Testis (tissue), 3 donors: Measurements from ENCODE around the gene TERT. TPM values are rescaled to one million over a fixed set of nuclear protein-coding genes. Genes with fewer than 3 reads are reported as not detected.

ENCODE experiments used
- DNase-seq: peaks from one replicate; pipeline ENCODE4 v3.0.0-alpha.2; 2019
- H3K27ac ChIP-seq, 2 donors: fragments of 200-600 bp; sonication (generic); one replicate each; pipeline ENCODE4 v1.5.1; 2019
- H3K27me3 ChIP-seq: fragments of 200-600 bp; sonication (generic); one replicate; pipeline ENCODE4 v1.5.1; 2019
- H3K36me3 ChIP-seq: fragments of 200-600 bp; sonication (generic); one replicate; pipeline ENCODE4 v1.5.1; 2017; ENCODE audit warnings: low read depth; ENCODE audit errors: missing control alignments
- H3K4me1 ChIP-seq: fragments of 200-600 bp; sonication (generic); one replicate; pipeline ENCODE4 v1.5.1; 2019
- H3K4me3 ChIP-seq, 2 donors: fragments of 200-600 bp; sonication (generic); one replicate each; pipeline ENCODE4 v1.5.1; 2017 to 2019
- H3K9me3 ChIP-seq: fragments of 200-600 bp; sonication (generic); one replicate; pipeline ENCODE4 v1.5.1; 2017
- CTCF ChIP-seq, 3 experiments: fragments of 450-650 bp in 2 of 3; fragments of 200-600 bp in 1 of 3; sonication (generic) in 1 of 3; IDR thresholded peaks; one replicate each; pipeline ENCODE4 v1.5.1; 2016 to 2019; ENCODE audit warnings: antibody characterized with exemption in 3 of 3, mild to moderate bottlenecking in 2 of 3, moderate library complexity in 1 of 3
- POLR2A ChIP-seq: fragments of 450-650 bp; IDR thresholded peaks from one replicate; pipeline ENCODE4 v1.6.1; 2017; ENCODE audit warnings: antibody characterized with exemption, mild to moderate bottlenecking, moderate library complexity
- WGBS, 2 donors: methylation state at CpG; one replicate each; pipeline ENCODE4 v1.1.5; 2018; 5-methylcytosine and 5-hydroxymethylcytosine counted together
- intact Hi-C: fragments of 100-400 bp; cut with DNase I; formaldehyde crosslinking; loops from one replicate; pipeline ENCODE4 v1.15.1; 2023; ENCODE audit warnings: low total_unique reads
- polyA plus RNA-seq: library from polyadenylated mRNA; stranded (reverse); fragments of 350-450 nt; fragmentation: Illumina TruSeq; extraction: RNeasy Lipid Tissue Mini Kit (QIAGEN cat#74804); gene quantifications from one replicate; pipeline ENCODE4 v1.2.3, GENCODE V29; 2014; ENCODE audit warnings: low read depth, low replicate concordance; ENCODE audit not compliant: insufficient read depth
- total RNA-seq, 2 donors: library from RNA; depleted of rRNA; stranded (reverse); fragments of >200 nt; gene quantifications; one replicate each; pipeline ENCODE4 v1.2.3, GENCODE V29; 2016

TERT gene
- total and polyA plus RNA-seq, 3 donors from 2014 or later = 2.1 to 5.5 (median 4.4) TPM

- Histone ChIP-seq H3K27me3 (no peaks in the 10 kb centered on the region), H3K27ac (no peak overlapping the region), H3K36me3 (no peaks in the 10 kb centered on the region), H3K9me3 (no peaks in the 10 kb centered on the region), H3K4me1 (no peaks in the 10 kb centered on the region), H3K4me3 (no peak overlapping the region)
- no peak for TF ChIP-seq CTCF (IDR thresholded peaks at IDR 0.05)
- no peak for TF ChIP-seq POLR2A
- DNase-seq = no peak
- 88 to 89% methylated on average over 27 to 37 of the region's 37 CpGs for WGBS, 2 donors
- intact Hi-C loops = no loop called here
Observed at GRCh38 chr5:1282131-1282992, 12.5 kb downstream of the TERT start.

GRCh38 chr5:1281038-1281882 lies 13.6 kb downstream of the TERT start:
- intact Hi-C loops = no loop called here
- no peak overlapping the region for H3K27ac ChIP-seq
- no peaks in the 10 kb centered on the region for H3K9me3 ChIP-seq
- no peaks in the 10 kb centered on the region for H3K4me1 ChIP-seq
- TF ChIP-seq POLR2A (no peak), CTCF (IDR thresholded peaks at IDR 0.05) (no peak)
- H3K36me3 ChIP-seq = no peaks in the 10 kb centered on the region
- WGBS, 2 donors = 86% methylated on average over 12 to 16 of the region's 16 CpGs
- DNase-seq = no peak
- H3K4me3 ChIP-seq = no peak overlapping the region
- H3K27me3 ChIP-seq = no peaks in the 10 kb centered on the region

- Histone ChIP-seq H3K27ac (no peak overlapping the region), H3K27me3 (no peaks in the 10 kb centered on the region), H3K36me3 (no peaks in the 10 kb centered on the region), H3K4me1 (no peaks in the 10 kb centered on the region), H3K9me3 (no peaks in the 10 kb centered on the region), H3K4me3 (no peak overlapping the region)
- intact Hi-C loops = no loop called here
- TF ChIP-seq POLR2A (no peak), CTCF (IDR thresholded peaks at IDR 0.05) (no peak)
- DNase-seq = no peak
- WGBS, 2 donors = 89 to 93% methylated on average over 12 to 31 of the region's 32 CpGs
Observed at GRCh38 chr5:1280177-1281037, 14.5 kb downstream of the TERT start.

GRCh38 chr5:1279443-1280151 lies 15.3 kb downstream of the TERT start:
- H3K9me3 ChIP-seq = no peaks in the 10 kb centered on the region
- no peak overlapping the region for H3K27ac ChIP-seq
- WGBS, 2 donors = 89 to 91% methylated on average over 26 to 34 of the region's 34 CpGs
- TF ChIP-seq POLR2A (no peak), CTCF (IDR thresholded peaks at IDR 0.05) (no peak)
- intact Hi-C loops = no loop called here
- H3K4me1 ChIP-seq = no peaks in the 10 kb centered on the region
- H3K36me3 ChIP-seq = no peaks in the 10 kb centered on the region
- no peak for DNase-seq
- no peak overlapping the region for H3K4me3 ChIP-seq
- H3K27me3 ChIP-seq = no peaks in the 10 kb centered on the region
